ENCODE results near the gene MGLL.

Gene MGLL

DNA sequence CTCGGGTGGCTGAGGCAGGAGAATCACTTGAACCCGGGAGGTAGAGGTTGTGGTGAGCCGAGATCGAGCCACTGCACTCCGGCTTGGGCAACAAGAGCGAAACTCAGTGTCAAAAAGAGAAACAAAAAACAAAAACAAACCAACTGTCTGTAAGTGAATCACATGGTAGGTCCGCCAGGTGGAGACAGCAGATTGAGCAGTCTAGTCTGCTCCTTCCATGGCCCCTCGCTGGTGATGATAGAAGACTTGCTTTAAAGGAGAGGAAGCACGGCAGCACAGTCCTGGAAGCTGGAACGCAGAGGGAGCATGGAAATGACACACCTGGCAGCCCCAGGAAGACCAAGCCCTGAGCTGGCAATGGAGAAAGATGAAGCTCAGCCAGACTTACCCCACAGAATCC, 31.4 kb upstream of the MGLL start:
- Histone ChIP-seq H3K27me3 (replicated peaks) (no peaks in the 10 kb centered on the region), H3K4me3 (ENCODE audit: low read depth, low read length) (no peak overlapping the region), H3K36me3 (replicated peaks) (no peaks in the 10 kb centered on the region), H3K27ac (no peak overlapping the region)
- DNase-seq = no peak
- TF ChIP-seq, protein P1, sequence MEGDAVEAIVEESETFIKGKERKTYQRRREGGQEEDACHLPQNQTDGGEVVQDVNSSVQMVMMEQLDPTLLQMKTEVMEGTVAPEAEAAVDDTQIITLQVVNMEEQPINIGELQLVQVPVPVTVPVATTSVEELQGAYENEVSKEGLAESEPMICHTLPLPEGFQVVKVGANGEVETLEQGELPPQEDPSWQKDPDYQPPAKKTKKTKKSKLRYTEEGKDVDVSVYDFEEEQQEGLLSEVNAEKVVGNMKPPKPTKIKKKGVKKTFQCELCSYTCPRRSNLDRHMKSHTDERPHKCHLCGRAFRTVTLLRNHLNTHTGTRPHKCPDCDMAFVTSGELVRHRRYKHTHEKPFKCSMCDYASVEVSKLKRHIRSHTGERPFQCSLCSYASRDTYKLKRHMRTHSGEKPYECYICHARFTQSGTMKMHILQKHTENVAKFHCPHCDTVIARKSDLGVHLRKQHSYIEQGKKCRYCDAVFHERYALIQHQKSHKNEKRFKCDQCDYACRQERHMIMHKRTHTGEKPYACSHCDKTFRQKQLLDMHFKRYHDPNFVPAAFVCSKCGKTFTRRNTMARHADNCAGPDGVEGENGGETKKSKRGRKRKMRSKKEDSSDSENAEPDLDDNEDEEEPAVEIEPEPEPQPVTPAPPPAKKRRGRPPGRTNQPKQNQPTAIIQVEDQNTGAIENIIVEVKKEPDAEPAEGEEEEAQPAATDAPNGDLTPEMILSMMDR (IDR thresholded peaks at IDR 0.05; ENCODE audit: low read depth, low read length, missing control alignments) = no peak
- in situ Hi-C loops (cut with HindIII; ENCODE audit: low pct_ligation_motif_present, low sequenced_read_pairs) = no loop called here

DNA sequence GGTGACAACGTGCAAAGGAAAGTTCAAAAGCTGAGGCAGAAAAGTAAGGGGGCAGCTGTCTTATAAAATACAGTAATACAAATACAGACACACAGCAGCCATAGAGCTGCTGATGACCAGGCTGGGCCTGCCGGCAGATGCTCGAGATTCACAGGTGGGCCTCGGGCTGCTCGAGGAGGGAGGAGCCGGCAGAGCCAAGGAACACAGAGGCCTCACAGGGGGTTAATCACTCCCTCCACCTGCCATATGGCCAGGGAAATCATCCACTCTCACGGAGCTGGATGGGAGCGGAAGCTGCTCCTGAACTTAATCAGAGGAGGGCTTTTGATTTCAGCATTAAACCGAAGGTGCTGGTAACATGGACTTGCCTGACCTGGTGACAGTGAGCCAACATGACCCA, 29.6 kb upstream of the MGLL start:
- Histone ChIP-seq H3K36me3 (replicated peaks) (no peaks in the 10 kb centered on the region), H3K27ac (no peak overlapping the region), H3K27me3 (replicated peaks) (no peaks in the 10 kb centered on the region), H3K4me3 (ENCODE audit: low read depth, low read length) (no peak overlapping the region)
- TF ChIP-seq, protein P1 (IDR thresholded peaks at IDR 0.05; ENCODE audit: low read depth, low read length, missing control alignments) = no peak
- in situ Hi-C loops (cut with HindIII; ENCODE audit: low pct_ligation_motif_present, low sequenced_read_pairs) = no loop called here
- no peak for DNase-seq

DNA sequence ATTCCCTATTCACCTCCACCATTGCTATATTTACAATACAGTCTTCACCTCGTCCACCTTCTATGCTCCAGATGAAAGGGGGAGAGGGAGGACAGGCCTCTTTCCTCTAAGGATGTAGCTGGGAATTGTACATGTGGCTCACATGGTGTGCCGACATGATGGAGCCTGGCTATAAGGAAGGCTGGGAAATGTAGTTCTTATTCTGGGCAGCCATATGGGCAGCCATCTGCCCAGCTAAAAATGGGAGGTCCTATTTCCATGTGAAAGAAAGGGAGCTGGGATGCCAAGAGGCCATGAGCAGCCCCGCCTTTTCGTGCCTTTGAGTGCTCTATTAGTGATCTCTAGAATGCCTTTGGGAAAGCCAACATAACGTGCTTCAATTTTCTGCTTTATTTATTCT, 27.1 kb upstream of the MGLL start:
- no peaks in the 10 kb centered on the region for H3K27me3 ChIP-seq (replicated peaks)
- no peak overlapping the region for H3K27ac ChIP-seq
- in situ Hi-C loops (cut with HindIII; ENCODE audit: low pct_ligation_motif_present, low sequenced_read_pairs) = no loop called here
- no peak overlapping the region for H3K4me3 ChIP-seq (ENCODE audit: low read depth, low read length)
- H3K36me3 ChIP-seq (replicated peaks) = no peaks in the 10 kb centered on the region
- DNase-seq = no peak
- TF ChIP-seq, protein P1 (IDR thresholded peaks at IDR 0.05; ENCODE audit: low read depth, low read length, missing control alignments) = no peak

DNA sequence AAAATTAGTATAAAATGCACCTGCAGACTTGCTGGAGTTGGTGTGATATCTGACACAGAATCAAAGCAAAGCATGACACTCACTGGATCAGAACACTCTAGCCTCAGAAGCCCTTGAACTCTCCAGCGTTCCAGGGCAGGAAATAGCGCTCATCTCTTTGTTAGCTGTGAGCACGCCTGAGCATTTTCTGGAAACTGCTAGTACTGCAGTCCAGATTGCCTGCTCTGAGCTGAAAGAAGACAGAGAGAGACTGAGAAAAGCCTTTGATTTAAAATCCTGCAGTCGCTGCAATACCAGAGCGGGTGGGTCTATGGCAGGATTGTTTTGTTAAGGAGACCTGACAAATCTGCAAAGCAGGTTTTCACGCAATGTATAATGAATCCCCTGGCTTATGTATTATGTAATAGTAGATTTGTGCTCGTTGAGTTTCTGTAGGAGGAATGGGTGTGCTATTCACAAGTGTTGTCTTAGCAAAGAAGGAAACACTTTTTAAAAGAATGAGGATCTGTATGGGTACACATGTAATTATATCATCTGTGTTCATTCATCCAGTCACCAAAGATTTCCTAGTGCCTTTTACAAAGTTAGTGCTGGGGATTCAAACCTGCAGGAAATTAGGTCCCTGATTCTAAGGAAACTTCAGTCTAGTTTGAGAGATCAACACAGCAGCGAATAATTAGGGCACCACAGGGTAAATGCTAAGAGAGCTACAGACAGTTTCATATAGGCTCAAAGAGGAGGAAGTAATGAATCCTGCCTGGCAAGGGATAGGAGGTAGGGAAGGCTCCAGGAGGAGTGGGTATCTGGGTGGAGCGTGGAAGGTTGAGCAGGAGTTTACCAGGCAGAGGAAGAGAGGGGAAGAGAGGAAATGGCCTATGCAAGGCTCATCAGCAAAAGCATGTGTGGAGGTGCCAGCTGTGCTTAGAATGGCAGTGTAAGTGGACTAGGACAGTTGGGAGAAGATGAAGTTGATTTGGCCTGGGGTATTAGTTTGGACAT, 26.1 kb upstream of the MGLL start:
- in situ Hi-C loops (cut with HindIII; ENCODE audit: low pct_ligation_motif_present, low sequenced_read_pairs) = no loop called here
- Histone ChIP-seq H3K4me3 (ENCODE audit: low read depth, low read length) (no peak overlapping the region), H3K27me3 (replicated peaks) (no peaks in the 10 kb centered on the region), H3K27ac (no peak overlapping the region), H3K36me3 (replicated peaks) (no peaks in the 10 kb centered on the region)
- TF ChIP-seq, protein P1 (IDR thresholded peaks at IDR 0.05; ENCODE audit: low read depth, low read length, missing control alignments) = peak; percentile 32
- peak; percentile 35 for DNase-seq

DNA sequence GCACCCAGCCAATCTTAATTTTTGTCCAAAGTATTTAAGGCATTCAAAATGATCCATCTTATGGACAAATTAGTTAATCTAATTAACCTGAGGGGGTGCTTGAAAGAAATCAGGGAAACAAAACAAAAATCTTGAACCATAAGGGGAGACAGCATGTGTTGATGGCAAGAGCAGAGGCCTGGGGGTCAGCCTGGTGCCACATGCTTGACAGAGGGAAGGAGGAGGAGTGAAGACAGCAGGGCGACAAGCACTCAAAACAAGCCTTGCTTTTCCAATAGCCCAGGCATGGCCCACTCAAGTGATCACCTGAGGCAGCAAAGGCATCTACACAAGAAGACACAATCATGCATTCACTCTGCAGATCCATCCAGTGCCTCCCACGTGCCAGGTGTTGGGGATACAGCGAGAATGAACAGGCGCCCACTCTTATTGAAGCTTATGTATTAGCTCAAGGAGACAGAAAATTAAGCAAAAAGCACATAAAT, 25.0 kb upstream of the MGLL start:
- in situ Hi-C loops (cut with HindIII; ENCODE audit: low pct_ligation_motif_present, low sequenced_read_pairs) = no loop called here
- Histone ChIP-seq H3K27me3 (replicated peaks) (no peaks in the 10 kb centered on the region), H3K4me3 (ENCODE audit: low read depth, low read length) (no peak overlapping the region), H3K27ac (no peak overlapping the region), H3K36me3 (replicated peaks) (no peaks in the 10 kb centered on the region)
- TF ChIP-seq, protein P1 (IDR thresholded peaks at IDR 0.05; ENCODE audit: low read depth, low read length, missing control alignments) = no peak
- no peak for DNase-seq
